ENCODE measurements around the gene AAK1.

DNA sequence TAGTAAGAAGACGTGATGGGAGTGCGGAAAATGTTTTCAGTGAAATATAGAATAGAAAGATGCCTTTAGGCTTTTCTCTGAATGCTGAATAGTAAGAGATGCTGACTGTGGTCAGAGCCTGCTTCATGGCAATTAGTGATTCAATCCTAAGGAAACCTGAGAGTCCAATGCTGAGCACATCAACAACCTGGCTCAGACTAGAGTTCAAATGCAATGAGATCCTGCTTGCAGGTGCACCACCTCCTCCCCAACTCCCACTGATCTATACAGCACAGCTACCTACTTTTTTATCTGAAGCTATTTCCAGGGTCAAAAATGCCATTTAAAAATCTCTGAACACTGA lies 65.4 kb downstream of the AAK1 start:
- TF ChIP-seq, protein P1, sequence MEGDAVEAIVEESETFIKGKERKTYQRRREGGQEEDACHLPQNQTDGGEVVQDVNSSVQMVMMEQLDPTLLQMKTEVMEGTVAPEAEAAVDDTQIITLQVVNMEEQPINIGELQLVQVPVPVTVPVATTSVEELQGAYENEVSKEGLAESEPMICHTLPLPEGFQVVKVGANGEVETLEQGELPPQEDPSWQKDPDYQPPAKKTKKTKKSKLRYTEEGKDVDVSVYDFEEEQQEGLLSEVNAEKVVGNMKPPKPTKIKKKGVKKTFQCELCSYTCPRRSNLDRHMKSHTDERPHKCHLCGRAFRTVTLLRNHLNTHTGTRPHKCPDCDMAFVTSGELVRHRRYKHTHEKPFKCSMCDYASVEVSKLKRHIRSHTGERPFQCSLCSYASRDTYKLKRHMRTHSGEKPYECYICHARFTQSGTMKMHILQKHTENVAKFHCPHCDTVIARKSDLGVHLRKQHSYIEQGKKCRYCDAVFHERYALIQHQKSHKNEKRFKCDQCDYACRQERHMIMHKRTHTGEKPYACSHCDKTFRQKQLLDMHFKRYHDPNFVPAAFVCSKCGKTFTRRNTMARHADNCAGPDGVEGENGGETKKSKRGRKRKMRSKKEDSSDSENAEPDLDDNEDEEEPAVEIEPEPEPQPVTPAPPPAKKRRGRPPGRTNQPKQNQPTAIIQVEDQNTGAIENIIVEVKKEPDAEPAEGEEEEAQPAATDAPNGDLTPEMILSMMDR (IDR thresholded peaks at IDR 0.05; ENCODE audit: extremely low read depth in 1 of 2, insufficient read depth in 1 of 2, low read depth in 1 of 2, low read length in 2 of 2) = no peak
- no peak for TF ChIP-seq POLR2A (IDR thresholded peaks at IDR 0.05; ENCODE audit: low read depth, low read length)
- TF ChIP-seq POLR2AphosphoS5 (IDR thresholded peaks at IDR 0.05; ENCODE audit: insufficient read depth, low read depth, low read length) = no peak
- TF ChIP-seq EZH2 (IDR thresholded peaks at IDR 0.05; ENCODE audit: borderline replicate concordance, low read depth, low read length, severe bottlenecking) = no peak
- TF ChIP-seq, protein P2, sequence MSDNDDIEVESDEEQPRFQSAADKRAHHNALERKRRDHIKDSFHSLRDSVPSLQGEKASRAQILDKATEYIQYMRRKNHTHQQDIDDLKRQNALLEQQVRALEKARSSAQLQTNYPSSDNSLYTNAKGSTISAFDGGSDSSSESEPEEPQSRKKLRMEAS (IDR thresholded peaks at IDR 0.05; ENCODE audit: insufficient read depth, insufficient read length) = no peak

All from endothelial cell of umbilical vein (primary cell).